Smooth muscle cell (in vitro differentiated cells): ENCODE results near the gene SDK2. TPM values are rescaled to one million over a fixed set of nuclear protein-coding genes. Genes with fewer than 3 reads are reported as not detected.

Source experiments
- DNase-seq: peaks from one replicate; lab custom pipeline; 2025; ENCODE audit not compliant: unreplicated experiment; lab: John Stamatoyannopoulos, UW
- H2AFZ ChIP-seq: fragments of 200-600 bp; sonication (generic); 2 replicates; pipeline ENCODE4 v1.6.0; 2016; ENCODE audit warnings: antibody characterized with exemption, low read depth, mild to moderate bottlenecking
- H3F3A ChIP-seq: fragments of 200-600 bp; sonication (generic); 2 replicates; pipeline ENCODE4 v1.6.0; 2017; ENCODE audit warnings: antibody characterized with exemption, low read depth
- H3K27ac ChIP-seq: fragments of 200-600 bp; sonication (generic); 2 replicates; pipeline ENCODE4 v1.5.1; 2016; ENCODE audit warnings: low read depth, mild to moderate bottlenecking
- H3K27me3 ChIP-seq: fragments of 200-600 bp; sonication (generic); 2 replicates; pipeline ENCODE4 v1.6.1; 2016; ENCODE audit warnings: low read depth, mild to moderate bottlenecking
- H3K36me3 ChIP-seq: fragments of 200-600 bp; sonication (generic); 2 replicates; pipeline ENCODE4 v1.5.1; 2016; ENCODE audit warnings: low read depth
- H3K4me1 ChIP-seq: fragments of 200-600 bp; sonication (generic); 2 replicates; pipeline ENCODE4 v1.5.1; 2016; ENCODE audit warnings: low read depth
- H3K4me2 ChIP-seq: fragments of 200-600 bp; sonication (generic); 2 replicates; pipeline ENCODE4 v1.6.0; 2016; ENCODE audit warnings: mild to moderate bottlenecking
- H3K4me3 ChIP-seq: fragments of 200-600 bp; sonication (generic); 2 replicates; pipeline ENCODE4 v1.5.1; 2016; ENCODE audit warnings: mild to moderate bottlenecking
- H3K79me2 ChIP-seq: fragments of 200-600 bp; sonication (generic); 2 replicates; pipeline ENCODE4 v1.6.0; 2016; ENCODE audit warnings: low read depth, mild to moderate bottlenecking
- H3K9ac ChIP-seq: fragments of 200-600 bp; sonication (generic); 2 replicates; pipeline ENCODE4 v1.6.0; 2016; ENCODE audit warnings: low read depth
- H3K9me3 ChIP-seq: fragments of 200-600 bp; sonication (generic); replicated peaks from 2 replicates; pipeline ENCODE4 v1.5.1; 2016; ENCODE audit warnings: low read depth
- H4K20me1 ChIP-seq: fragments of 200-600 bp; sonication (generic); 2 replicates; pipeline ENCODE4 v1.6.0; 2016; ENCODE audit warnings: low read depth
- WGBS: methylation state at CpG from one replicate; pipeline ENCODE4 v1.1.7; 2016; ENCODE audit warnings: low lambda C conversion rate; 5-methylcytosine and 5-hydroxymethylcytosine counted together
- polyA plus RNA-seq: library from polyadenylated mRNA; unstranded; fragments of >200 nt; fragmentation: Nextera tagmentation; extraction: Ambion mirVana; gene quantifications from 2 replicates; pipeline ENCODE4 v1.2.1, GENCODE V29; 2016
- total RNA-seq: library from RNA; depleted of rRNA; stranded (reverse); fragments of >200 nt; gene quantifications from 2 replicates; pipeline ENCODE4 v1.2.3, GENCODE V29; 2014
- TF ChIP-seq, protein P1 (sequence below): fragments of 200-600 bp; sonication (generic); IDR thresholded peaks from 2 replicates; pipeline ENCODE4 v1.5.1; 2017; ENCODE audit warnings: borderline replicate concordance, mild to moderate bottlenecking, antibody characterized with exemption; ENCODE audit not compliant: insufficient read depth, poor library complexity, severe bottlenecking

The SDK2 gene
- total and polyA plus RNA-seq, 2 experiments from 2014 or later, result 4.6 to 6.5 TPM

DNA sequence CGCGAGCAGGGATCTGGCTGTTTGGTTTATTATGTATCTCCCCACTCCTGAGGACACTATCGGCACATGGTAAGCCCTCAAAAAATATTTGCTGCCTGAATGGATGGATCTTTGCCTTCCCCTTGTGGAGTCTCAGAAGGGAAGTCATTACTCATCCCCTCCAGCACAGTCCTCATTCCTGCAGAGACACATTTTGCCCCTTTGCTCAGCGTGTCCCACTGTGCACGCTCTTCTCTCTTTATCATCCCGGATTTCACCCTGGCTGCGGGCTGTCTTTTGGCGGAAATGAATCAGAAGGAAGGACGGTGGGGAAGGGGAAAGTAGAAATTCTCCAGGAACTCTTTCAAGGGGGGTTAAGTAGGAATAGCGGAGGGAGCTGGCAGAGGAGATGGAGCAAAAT is 207.3 kb downstream of the SDK2 start:
- Histone ChIP-seq H3K4me1 (no peaks in the 10 kb centered on the region), H3K4me2 (peak overlapping the region; percentile 62), H3K9me3 (no peaks in the 10 kb centered on the region), H3K36me3 (no peaks in the 10 kb centered on the region), H3K9ac (no peak overlapping the region), H2AFZ (no peak overlapping the region), H3K79me2 (no peaks in the 10 kb centered on the region), H3K27me3 (no peaks in the 10 kb centered on the region), H3K4me3 (no peak overlapping the region), H3K27ac (peak overlapping the region; percentile 1), H3F3A (no peaks in the 10 kb centered on the region), H4K20me1 (no peaks in the 10 kb centered on the region)
- TF ChIP-seq, protein P1, sequence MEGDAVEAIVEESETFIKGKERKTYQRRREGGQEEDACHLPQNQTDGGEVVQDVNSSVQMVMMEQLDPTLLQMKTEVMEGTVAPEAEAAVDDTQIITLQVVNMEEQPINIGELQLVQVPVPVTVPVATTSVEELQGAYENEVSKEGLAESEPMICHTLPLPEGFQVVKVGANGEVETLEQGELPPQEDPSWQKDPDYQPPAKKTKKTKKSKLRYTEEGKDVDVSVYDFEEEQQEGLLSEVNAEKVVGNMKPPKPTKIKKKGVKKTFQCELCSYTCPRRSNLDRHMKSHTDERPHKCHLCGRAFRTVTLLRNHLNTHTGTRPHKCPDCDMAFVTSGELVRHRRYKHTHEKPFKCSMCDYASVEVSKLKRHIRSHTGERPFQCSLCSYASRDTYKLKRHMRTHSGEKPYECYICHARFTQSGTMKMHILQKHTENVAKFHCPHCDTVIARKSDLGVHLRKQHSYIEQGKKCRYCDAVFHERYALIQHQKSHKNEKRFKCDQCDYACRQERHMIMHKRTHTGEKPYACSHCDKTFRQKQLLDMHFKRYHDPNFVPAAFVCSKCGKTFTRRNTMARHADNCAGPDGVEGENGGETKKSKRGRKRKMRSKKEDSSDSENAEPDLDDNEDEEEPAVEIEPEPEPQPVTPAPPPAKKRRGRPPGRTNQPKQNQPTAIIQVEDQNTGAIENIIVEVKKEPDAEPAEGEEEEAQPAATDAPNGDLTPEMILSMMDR, result no peak
- WGBS, result 31% methylated on average over 10 of the region's 10 CpGs
- DNase-seq, result no peak

DNA sequence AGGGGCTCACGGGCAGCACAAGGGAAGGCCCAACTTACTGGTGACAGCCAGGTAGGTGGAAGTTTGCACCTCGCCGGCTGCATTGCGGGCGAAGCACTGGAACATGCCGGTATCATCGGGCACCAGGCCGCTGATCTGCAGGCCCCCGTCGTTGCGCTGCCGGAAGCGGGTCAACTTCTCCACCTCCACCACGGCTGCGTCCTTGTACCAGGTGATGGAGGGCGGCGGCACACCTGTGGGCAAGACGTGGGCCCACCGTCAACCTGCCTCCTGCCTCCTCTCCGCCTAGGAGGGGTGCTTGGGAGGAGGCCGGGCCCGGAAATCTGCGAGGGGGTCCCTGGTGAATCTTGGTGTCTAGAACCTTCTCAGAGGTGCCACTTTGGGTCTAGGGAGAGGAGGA is 208.8 kb downstream of the SDK2 start:
- no peak overlapping the region for H3K4me2 ChIP-seq
- no peaks in the 10 kb centered on the region for H3K27me3 ChIP-seq
- H3F3A ChIP-seq, result no peaks in the 10 kb centered on the region
- H3K27ac ChIP-seq, result no peak overlapping the region
- DNase-seq, result no peak
- no peak overlapping the region for H2AFZ ChIP-seq
- H3K9me3 ChIP-seq, result no peaks in the 10 kb centered on the region
- WGBS, result 96% methylated on average over 23 of the region's 23 CpGs
- no peaks in the 10 kb centered on the region for H3K36me3 ChIP-seq
- no peak overlapping the region for H3K4me3 ChIP-seq
- H3K4me1 ChIP-seq, result no peaks in the 10 kb centered on the region
- H3K79me2 ChIP-seq, result no peaks in the 10 kb centered on the region
- TF ChIP-seq, protein P1, result no peak
- no peaks in the 10 kb centered on the region for H4K20me1 ChIP-seq
- H3K9ac ChIP-seq, result no peak overlapping the region

DNA sequence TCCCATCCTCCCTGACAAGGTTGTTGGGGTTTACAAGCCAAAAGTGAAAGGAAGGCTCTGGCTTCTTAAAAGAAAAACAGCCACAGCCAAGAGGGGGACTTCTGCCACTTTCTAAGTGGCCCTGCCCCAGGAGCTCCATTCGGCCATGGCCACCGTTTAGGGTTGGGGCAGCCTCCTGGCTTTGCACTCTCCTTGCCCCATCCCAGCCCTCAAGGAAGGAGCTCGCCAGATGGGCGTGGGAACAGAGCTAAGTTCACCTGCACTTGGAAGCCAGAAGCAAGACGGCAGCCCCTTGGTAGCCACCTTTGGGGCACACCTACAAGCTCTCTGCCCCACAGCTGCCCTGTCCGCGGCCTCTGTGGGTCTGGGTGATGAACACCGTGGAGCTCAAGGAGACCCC is 210.1 kb downstream of the SDK2 start:
- no peak for DNase-seq
- Histone ChIP-seq H3K79me2 (no peaks in the 10 kb centered on the region), H3K4me1 (peaks cover 3% of the 10 kb centered on the region), H3K4me3 (no peak overlapping the region), H3K36me3 (no peaks in the 10 kb centered on the region), H4K20me1 (no peaks in the 10 kb centered on the region), H3K27ac (no peak overlapping the region), H3K9ac (no peak overlapping the region), H3K9me3 (no peaks in the 10 kb centered on the region), H2AFZ (no peak overlapping the region), H3K27me3 (no peaks in the 10 kb centered on the region), H3F3A (no peaks in the 10 kb centered on the region), H3K4me2 (no peak overlapping the region)
- TF ChIP-seq, protein P1, result no peak
- WGBS, result 97% methylated on average over 8 of the region's 8 CpGs

DNA sequence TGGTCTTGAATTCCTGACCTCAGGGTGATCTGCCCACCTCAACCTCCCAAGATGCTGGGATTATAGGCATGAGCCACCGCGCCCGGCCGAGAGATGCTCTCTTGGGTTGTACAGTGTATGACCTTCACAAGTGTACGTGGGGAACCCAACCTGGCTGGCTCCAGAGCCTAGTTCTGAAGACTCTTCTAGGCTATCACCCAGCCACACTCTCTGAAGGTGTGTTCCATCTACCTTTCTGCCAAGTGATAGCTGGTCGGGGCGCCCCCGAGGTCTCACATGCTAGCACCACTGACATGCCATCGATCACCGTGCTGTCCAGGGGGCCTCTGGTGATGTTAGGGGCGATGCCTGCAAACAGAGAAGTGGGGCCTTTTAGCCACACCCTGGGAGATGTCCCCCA is 210.7 kb downstream of the SDK2 start:
- WGBS, result 87% methylated on average over 11 of the region's 11 CpGs
- TF ChIP-seq, protein P1, result no peak

More for the DNA sequence above, 210.7 kb downstream of the SDK2 start:
- no peaks in the 10 kb centered on the region for H3K9me3 ChIP-seq
- H3K4me2 ChIP-seq, result no peak overlapping the region
- H3K79me2 ChIP-seq, result no peaks in the 10 kb centered on the region
- no peak overlapping the region for H3K27ac ChIP-seq
- H3K27me3 ChIP-seq, result no peaks in the 10 kb centered on the region
- H3K4me1 ChIP-seq, result peaks cover 3% of the 10 kb centered on the region
- H3K36me3 ChIP-seq, result no peaks in the 10 kb centered on the region
- DNase-seq, result no peak
- H3K4me3 ChIP-seq, result no peak overlapping the region
- no peaks in the 10 kb centered on the region for H3F3A ChIP-seq
- no peak overlapping the region for H3K9ac ChIP-seq
- no peaks in the 10 kb centered on the region for H4K20me1 ChIP-seq
- no peak overlapping the region for H2AFZ ChIP-seq
